Lung (tissue), 12 donors: ENCODE data around the gene HSPA1B. TPM values are rescaled to one million over a fixed set of nuclear protein-coding genes. Genes with fewer than 3 reads are reported as not detected.

Experiments
- ATAC-seq: fragments of 200-7000 bp; cut with Tn5 transposase; one replicate; pipeline ENCODE4 v1.9.1; 2020; ENCODE audit warnings: moderate number of reproducible peaks; ENCODE audit not compliant: insufficient read depth, low FRiP score
- DNase-seq, 3 donors: peaks; one replicate each; pipeline ENCODE4 v3.0.0-alpha.2; 2013 to 2017
- H3K27ac ChIP-seq, 2 donors: one replicate each; pipeline ENCODE4 v1.5.1; 2013; ENCODE audit warnings: mild to moderate bottlenecking in 2 of 2, moderate library complexity in 2 of 2, control low read depth in 1 of 2, inconsistent platforms in 1 of 2, low read depth in 1 of 2, low read length in 1 of 2
- H3K27me3 ChIP-seq, 3 donors: one replicate each; pipeline ENCODE4 v1.5.1; 2013; ENCODE audit warnings: low read length in 2 of 3; ENCODE audit not compliant: control insufficient read depth in 3 of 3, insufficient read depth in 3 of 3
- H3K36me3 ChIP-seq, 4 donors: one replicate each; pipeline ENCODE4 v1.5.1; 2013; ENCODE audit warnings: low read length in 4 of 4, mild to moderate bottlenecking in 1 of 4, moderate library complexity in 1 of 4; ENCODE audit not compliant: control insufficient read depth in 4 of 4, insufficient read depth in 4 of 4
- H3K4me1 ChIP-seq, 5 donors: one replicate each; pipeline ENCODE4 v1.5.1; 2013; ENCODE audit warnings: low read length in 5 of 5, mild to moderate bottlenecking in 2 of 5, moderate library complexity in 1 of 5; ENCODE audit not compliant: control insufficient read depth in 5 of 5, insufficient read depth in 5 of 5
- H3K4me3 ChIP-seq: one replicate; pipeline ENCODE4 v1.5.1; 2013; ENCODE audit warnings: mild to moderate bottlenecking, control low read depth, moderate library complexity
- H3K9ac ChIP-seq, 2 donors: one replicate each; pipeline ENCODE4 v1.5.1; 2013; ENCODE audit warnings: low read length in 2 of 2, control low read depth in 1 of 2; ENCODE audit not compliant: insufficient read depth in 1 of 2
- H3K9me3 ChIP-seq, 4 donors: one replicate each; pipeline ENCODE4 v1.5.1; 2013; ENCODE audit warnings: low read length in 3 of 4, mild to moderate bottlenecking in 1 of 4, moderate library complexity in 1 of 4; ENCODE audit not compliant: control insufficient read depth in 4 of 4, insufficient read depth in 3 of 4
- WGBS, 2 donors: extraction: QIAGEN DNeasy Blood & Tissue Kit; methylation state at CpG; one replicate each; pipeline ENCODE4 v1.1.7; 2013; 5-methylcytosine and 5-hydroxymethylcytosine counted together
- polyA plus RNA-seq, 2 donors: library from polyadenylated mRNA; stranded (reverse); fragments of 200-250 nt; gene quantifications; one replicate each; pipeline ENCODE4 v1.2.1, GENCODE V29; 2013
- total RNA-seq, 2 donors: library from RNA; depleted of rRNA in 1 of 2; stranded (reverse); fragments of >200 nt in 1 of 2; gene quantifications; one replicate each; pipeline ENCODE4 v1.2.1, GENCODE V29; 2014 to 2021
- TF ChIP-seq, protein P1 (sequence below): IDR thresholded peaks from 2 replicates; pipeline ENCODE4 v1.5.1; 2012; ENCODE audit warnings: mild to moderate bottlenecking; ENCODE audit errors: control extremely low read depth, extremely low read depth
- donor health status: control.
- donor health status: control.
- donor health status: Bipolar disorder and iron deficiency.
- donor health status: healthy.
- donor health status: DM: yes; HTN: yes; CAD: no.

HSPA1B gene
- total and polyA plus RNA-seq, 4 donors = 33.2 to 1,377 (median 99.4) TPM

DNA sequence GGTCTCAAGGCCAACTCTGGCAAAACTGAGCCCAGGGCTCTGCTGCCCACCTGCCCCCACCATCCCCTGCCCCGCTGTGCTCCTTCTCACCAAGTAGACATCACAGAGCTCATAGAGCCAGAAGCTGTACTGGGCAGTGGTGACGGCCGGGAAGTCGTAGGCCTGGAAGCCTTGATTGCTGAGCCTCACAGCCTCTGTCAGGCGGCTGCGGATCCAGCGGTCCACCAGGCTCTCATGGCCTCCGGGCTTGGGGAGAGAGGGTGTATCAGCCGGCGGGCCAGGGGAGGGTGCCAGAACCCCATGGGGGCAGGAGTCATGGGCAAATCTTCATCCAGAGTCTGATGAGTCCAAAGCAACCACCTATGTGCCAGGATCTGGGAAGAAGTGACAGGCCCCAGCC, 47.6 kb upstream of the HSPA1B start:
- Histone ChIP-seq H3K9ac (no peak overlapping the region), H3K27me3 (no peaks in the 10 kb centered on the region), H3K36me3 (peaks cover 6 to 54% (median 19%) of the 10 kb centered on the region in 4 donors), H3K27ac (no peak overlapping the region), H3K4me1 (peaks cover 0 to 9% (median 0%) of the 10 kb centered on the region in 5 donors), H3K9me3 (no peaks in the 10 kb centered on the region), H3K4me3 (no peak overlapping the region)
- DNase-seq (no peak), ATAC-seq (no peak)
- WGBS, 2 donors = 96 to 97% methylated on average over 10 of the region's 10 CpGs
- TF ChIP-seq, protein P1, sequence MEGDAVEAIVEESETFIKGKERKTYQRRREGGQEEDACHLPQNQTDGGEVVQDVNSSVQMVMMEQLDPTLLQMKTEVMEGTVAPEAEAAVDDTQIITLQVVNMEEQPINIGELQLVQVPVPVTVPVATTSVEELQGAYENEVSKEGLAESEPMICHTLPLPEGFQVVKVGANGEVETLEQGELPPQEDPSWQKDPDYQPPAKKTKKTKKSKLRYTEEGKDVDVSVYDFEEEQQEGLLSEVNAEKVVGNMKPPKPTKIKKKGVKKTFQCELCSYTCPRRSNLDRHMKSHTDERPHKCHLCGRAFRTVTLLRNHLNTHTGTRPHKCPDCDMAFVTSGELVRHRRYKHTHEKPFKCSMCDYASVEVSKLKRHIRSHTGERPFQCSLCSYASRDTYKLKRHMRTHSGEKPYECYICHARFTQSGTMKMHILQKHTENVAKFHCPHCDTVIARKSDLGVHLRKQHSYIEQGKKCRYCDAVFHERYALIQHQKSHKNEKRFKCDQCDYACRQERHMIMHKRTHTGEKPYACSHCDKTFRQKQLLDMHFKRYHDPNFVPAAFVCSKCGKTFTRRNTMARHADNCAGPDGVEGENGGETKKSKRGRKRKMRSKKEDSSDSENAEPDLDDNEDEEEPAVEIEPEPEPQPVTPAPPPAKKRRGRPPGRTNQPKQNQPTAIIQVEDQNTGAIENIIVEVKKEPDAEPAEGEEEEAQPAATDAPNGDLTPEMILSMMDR = no peak

DNA sequence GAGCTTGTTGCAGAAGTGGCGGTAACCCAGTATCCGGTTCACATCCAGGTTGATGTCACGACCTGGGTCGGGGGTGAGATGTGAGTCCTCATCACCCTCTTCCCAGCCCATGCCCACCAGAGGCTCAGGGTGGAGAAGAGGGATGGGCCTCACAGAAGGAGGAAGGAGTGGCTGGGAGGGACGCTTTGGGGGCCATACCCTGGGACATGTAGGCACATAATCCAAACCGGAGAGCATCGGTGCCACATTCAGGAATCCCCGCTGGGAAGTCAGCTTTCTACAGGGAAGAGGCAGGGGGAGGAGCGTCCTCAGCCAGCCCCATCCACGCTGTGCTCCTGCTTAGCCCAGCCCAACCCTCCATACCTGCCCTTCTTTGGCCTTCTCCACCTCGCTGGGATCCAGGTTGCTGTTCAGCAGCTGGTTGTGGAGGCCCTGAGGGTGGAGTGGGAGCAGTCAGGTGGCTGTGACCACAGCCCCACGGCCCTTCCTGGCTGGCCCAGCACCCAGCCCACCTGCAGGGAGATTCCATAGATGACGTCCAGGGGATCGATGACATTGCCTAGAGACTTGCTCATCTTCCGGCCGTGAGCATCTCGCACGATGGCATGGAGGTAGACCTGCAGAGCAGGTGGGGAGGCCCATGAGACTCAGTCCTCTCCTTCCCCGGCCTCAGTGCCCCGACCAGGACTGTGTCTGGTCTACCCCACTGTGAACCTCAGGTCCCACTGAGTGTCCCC, 46.9 kb upstream of the HSPA1B start:
- 90% methylated on average over 20 of the region's 20 CpGs for WGBS, 2 donors
- no peak overlapping the region for H3K4me3 ChIP-seq
- H3K9me3 ChIP-seq = no peaks in the 10 kb centered on the region
- ATAC-seq = no peak
- peaks cover 6 to 61% (median 22%) of the 10 kb centered on the region in 4 donors for H3K36me3 ChIP-seq
- peaks cover 0 to 9% (median 0%) of the 10 kb centered on the region in 5 donors for H3K4me1 ChIP-seq
- TF ChIP-seq, protein P1 = no peak
- no peak for DNase-seq
- H3K27me3 ChIP-seq = no peaks in the 10 kb centered on the region
- no peak overlapping the region for H3K9ac ChIP-seq
- H3K27ac ChIP-seq = no peak overlapping the region

DNA sequence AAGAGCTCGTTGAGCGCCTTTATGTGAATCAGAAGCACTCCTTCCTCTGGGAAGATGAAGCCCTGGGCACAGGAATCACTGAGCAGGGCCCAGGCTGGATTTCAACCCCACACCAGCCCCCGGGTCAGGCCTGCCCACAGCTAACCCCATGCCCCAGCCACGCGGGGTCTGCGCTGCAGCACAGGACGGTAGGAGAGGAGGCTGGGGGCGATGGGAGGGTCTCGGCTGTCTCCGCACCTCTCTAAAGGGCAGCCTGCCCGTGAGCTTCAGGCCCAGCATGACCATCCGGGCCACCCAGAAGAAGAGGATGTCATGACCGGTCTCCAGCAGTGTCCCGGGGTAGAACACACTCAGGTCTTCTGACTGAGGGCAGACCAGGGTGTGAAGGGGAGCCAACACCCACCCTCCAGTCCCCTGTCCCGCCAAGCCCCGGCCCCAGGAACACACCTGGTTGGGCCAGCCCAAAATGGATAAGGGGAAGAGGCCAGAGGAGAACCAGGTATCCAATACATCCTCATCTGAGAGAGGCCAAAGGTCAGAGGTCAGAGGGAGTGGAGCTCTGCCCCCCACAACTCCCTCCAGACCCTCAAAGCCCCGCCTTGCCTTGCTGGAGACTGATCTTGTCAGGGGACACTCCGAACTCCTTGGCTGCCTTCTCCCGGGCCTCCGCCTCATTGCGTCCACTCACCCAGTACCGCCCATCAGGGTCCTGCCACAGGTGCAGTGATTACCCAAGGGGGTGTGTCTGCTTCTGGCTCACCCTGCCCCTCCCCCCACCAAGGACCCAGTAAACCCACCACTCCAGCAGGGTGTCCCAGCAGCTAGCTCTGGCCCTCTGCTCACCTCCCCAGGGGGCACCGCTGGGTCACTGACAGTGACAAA, 46.1 kb upstream of the HSPA1B start:
- DNase-seq = no peak
- WGBS, 2 donors = 97% methylated on average over 23 of the region's 23 CpGs
- peaks cover 6 to 61% (median 22%) of the 10 kb centered on the region in 4 donors for H3K36me3 ChIP-seq

More for the DNA sequence above, 46.1 kb upstream of the HSPA1B start:
- Histone ChIP-seq H3K9me3 (no peaks in the 10 kb centered on the region), H3K27me3 (no peaks in the 10 kb centered on the region), H3K4me3 (no peak overlapping the region), H3K27ac (no peak overlapping the region), H3K4me1 (peaks cover 0 to 6% (median 0%) of the 10 kb centered on the region in 5 donors), H3K9ac (no peak overlapping the region)
- no peak for ATAC-seq
- TF ChIP-seq, protein P1 = no peak
